Lower leg skin (tissue), 4 donors: Measurements from ENCODE around the gene ACTG1. TPM values are rescaled to one million over a fixed set of nuclear protein-coding genes. Genes with fewer than 3 reads are reported as not detected.
A peak's percentile ranks its signal among the peaks of the same experiment; 100 is the strongest.

Experiments used
- DNase-seq, 2 donors: peaks; one replicate each; pipeline ENCODE4 v3.0.0-alpha.2; 2019; ENCODE audit warnings: low spot score in 2 of 2
- H3K4me3 ChIP-seq: fragments of 200-600 bp; sonication (generic); 2 replicates; pipeline ENCODE4 v1.5.1; 2017; ENCODE audit warnings: mild to moderate bottlenecking, low read depth; ENCODE audit not compliant: poor library complexity, severe bottlenecking
- POLR2A ChIP-seq, 2 donors: fragments of 450-650 bp; IDR thresholded peaks; one replicate each; pipeline ENCODE4 v1.6.1; 2016 to 2017; ENCODE audit warnings: antibody characterized with exemption in 2 of 2, mild to moderate bottlenecking in 1 of 2, moderate library complexity in 1 of 2
- WGBS, 2 donors: methylation state at CpG; one replicate each; pipeline ENCODE4 v1.1.5; 2018; 5-methylcytosine and 5-hydroxymethylcytosine counted together
- intact Hi-C: fragments of 100-400 bp; cut with DNase I; formaldehyde crosslinking; loops from one replicate; pipeline ENCODE4 v1.15.0; 2023; ENCODE audit warnings: low total_unique reads
- total RNA-seq, 4 donors: library from RNA; depleted of rRNA; stranded (reverse); fragments of >200 nt; gene quantifications; one replicate each; pipeline ENCODE4 v1.1.0, GENCODE V29; 2016
- TF ChIP-seq, protein P1 (sequence below), 3 donors: fragments of 450-650 bp; IDR thresholded peaks; one replicate each; pipeline ENCODE4 v1.5.1; 2016; ENCODE audit warnings: antibody characterized with exemption in 3 of 3, mild to moderate bottlenecking in 3 of 3, moderate library complexity in 2 of 3

Gene ACTG1
- total RNA-seq, 4 donors from 2014 or later = 3,349 to 4,521 (median 4,085) TPM

DNA sequence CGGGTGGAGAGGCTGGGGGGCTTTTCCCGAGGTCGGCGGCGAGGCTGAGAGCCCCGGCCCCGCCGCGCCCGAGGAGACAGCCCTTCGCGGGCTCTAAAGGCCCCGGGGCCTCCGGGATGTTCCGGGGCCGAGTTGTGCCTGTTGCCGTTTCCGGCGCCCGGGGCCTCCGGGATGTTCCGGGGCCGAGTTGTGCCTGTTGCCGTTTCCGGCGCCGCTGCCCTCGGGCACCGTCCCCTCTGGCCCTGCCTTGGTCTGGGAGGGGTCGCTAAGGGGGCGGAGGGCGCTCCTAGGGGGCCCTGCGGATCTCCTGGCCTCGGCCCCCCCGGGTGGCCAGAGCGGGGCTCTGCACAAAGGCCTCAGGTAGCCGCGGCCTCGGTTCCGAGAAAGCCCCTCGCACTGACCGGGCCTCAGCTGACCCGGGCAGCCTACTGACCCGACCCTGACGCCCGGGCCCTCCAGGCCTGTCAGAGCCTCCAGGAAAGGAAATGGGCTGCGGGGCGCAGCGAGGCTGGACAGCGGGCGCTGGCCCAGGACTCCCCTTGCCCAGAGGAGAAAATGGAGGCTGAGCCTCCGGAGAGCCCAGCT lies 24.2 kb downstream of the ACTG1 start:
- TF ChIP-seq POLR2A (IDR thresholded peaks at IDR 0.05) = no peak
- TF ChIP-seq, protein P1, sequence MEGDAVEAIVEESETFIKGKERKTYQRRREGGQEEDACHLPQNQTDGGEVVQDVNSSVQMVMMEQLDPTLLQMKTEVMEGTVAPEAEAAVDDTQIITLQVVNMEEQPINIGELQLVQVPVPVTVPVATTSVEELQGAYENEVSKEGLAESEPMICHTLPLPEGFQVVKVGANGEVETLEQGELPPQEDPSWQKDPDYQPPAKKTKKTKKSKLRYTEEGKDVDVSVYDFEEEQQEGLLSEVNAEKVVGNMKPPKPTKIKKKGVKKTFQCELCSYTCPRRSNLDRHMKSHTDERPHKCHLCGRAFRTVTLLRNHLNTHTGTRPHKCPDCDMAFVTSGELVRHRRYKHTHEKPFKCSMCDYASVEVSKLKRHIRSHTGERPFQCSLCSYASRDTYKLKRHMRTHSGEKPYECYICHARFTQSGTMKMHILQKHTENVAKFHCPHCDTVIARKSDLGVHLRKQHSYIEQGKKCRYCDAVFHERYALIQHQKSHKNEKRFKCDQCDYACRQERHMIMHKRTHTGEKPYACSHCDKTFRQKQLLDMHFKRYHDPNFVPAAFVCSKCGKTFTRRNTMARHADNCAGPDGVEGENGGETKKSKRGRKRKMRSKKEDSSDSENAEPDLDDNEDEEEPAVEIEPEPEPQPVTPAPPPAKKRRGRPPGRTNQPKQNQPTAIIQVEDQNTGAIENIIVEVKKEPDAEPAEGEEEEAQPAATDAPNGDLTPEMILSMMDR (IDR thresholded peaks at IDR 0.05) = no peak
- 30 to 83% methylated on average over 5 to 22 of the region's 52 CpGs for WGBS, 2 donors
- DNase-seq = no peak
- H3K4me3 ChIP-seq = peak overlapping the region; percentile 41
- intact Hi-C loops = loop anchor here (10.0 kb wide), 1 partner anchor 194 kb away; the partner anchor contains the start of gene SLC38A10

DNA sequence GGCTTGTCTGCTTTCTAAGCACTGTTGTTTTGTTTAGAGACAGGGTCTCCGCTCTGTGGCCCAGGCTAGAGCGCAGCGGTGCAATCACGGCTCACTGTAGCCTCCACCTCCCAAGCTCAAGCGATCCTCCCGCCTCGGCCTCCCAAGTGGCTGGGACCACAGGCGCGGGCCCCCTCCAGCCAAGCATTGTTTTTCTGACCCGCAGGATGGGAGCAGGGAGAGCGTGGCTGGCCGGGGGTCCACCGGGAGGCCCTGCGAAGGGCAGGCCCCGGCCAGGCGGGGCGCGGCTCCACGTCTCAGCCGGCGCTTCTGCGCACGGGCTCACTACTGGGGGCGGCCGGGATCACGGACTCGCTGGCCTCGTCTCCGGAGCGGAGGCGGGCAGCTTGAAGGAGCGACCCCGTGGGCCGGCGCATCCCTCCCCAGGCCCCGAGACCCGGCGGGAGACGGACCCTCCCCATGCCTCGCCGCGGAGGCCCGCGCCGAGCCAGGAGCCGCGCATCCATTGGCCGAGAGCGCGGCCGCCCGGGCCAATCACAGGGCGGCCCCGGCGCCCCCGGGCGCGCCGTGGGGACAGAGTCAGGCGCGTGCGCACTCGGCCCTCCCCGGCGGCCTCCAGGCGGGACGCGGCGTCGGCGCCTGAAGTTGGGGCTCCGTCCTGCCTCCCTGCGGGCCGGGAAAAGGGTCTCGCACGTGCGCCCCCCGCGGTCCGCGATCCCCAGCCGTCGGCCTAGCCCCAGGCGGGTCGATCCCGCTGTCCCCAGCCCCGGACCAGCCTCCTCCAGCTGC lies 24.9 kb downstream of the ACTG1 start:
- peak in 1 of 2 donors; percentile 93 for DNase-seq
- intact Hi-C loops = loop anchor here (10.0 kb wide), 1 partner anchor 193 kb away; the partner anchor contains the start of gene SLC38A10
- 23 to 26% methylated on average over 26 to 41 of the region's 87 CpGs for WGBS, 2 donors
- TF ChIP-seq POLR2A (IDR thresholded peaks at IDR 0.05) = no peak
- TF ChIP-seq, protein P1 (IDR thresholded peaks at IDR 0.05) = no peak
- peak overlapping the region; percentile 41 for H3K4me3 ChIP-seq

DNA sequence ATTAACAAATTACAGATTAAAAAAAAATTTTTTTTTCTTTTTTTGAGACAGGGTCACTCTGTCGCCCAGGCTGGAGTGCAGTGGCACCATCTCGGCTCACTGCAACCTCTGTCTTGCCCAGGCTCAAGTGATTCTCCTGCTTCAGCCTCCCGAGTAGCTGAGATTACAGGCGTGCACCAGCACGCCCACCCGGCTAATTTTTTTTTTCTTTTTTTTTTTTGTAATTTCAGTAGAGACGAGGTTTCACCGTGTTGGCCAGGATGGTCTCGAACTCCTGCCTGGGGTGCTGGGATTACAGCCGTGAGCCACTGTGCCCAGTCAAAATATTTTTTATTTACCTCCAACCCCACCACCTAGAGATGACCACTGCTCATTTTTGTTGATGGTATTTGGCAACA lies 25.5 kb downstream of the ACTG1 start:
- 60 to 62% methylated on average over 10 of the region's 10 CpGs for WGBS, 2 donors
- intact Hi-C loops = loop anchor here (10.0 kb wide), 1 partner anchor 192 kb away; the partner anchor contains the start of gene SLC38A10
- TF ChIP-seq, protein P1 (IDR thresholded peaks at IDR 0.05) = no peak
- TF ChIP-seq POLR2A (IDR thresholded peaks at IDR 0.05) = no peak
- no peak for DNase-seq
- H3K4me3 ChIP-seq = no peak overlapping the region

DNA sequence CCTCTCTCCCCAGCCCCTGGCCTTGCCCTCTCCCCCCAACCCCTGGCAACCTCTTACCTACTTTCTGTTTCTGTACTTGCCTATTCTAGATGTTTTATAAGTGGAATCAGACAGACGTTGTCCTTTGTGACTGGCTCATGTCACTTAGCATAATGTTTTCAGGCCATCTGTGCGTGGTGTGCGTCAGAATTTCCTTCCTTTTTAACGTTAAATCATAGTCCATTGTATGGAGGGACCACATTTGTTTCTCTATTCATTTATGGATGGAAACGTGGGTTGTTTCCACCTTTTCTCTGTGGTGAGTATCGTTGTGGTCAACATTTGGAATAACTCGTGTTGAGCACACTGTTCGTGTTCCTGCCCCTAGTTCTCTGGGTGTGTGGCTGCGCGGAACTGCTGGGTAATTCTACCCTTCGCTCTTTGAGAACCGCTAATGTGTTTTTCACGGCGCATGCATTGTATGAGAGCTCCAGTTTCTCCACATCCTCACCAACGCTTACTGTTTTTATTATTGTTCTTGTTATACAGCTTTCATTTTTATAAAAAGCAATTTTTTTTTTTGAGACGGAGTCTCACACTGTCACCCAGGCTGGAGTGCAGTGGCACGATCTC lies 26.3 kb downstream of the ACTG1 start:
- intact Hi-C loops = loop anchor here (10.0 kb wide), 1 partner anchor 192 kb away; the partner anchor contains the start of gene SLC38A10
- H3K4me3 ChIP-seq = no peak overlapping the region
- 75% methylated on average over 17 of the region's 17 CpGs for WGBS, 2 donors
- no peak for DNase-seq
- TF ChIP-seq, protein P1 (IDR thresholded peaks at IDR 0.05) = no peak
- TF ChIP-seq POLR2A (IDR thresholded peaks at IDR 0.05) = no peak

DNA sequence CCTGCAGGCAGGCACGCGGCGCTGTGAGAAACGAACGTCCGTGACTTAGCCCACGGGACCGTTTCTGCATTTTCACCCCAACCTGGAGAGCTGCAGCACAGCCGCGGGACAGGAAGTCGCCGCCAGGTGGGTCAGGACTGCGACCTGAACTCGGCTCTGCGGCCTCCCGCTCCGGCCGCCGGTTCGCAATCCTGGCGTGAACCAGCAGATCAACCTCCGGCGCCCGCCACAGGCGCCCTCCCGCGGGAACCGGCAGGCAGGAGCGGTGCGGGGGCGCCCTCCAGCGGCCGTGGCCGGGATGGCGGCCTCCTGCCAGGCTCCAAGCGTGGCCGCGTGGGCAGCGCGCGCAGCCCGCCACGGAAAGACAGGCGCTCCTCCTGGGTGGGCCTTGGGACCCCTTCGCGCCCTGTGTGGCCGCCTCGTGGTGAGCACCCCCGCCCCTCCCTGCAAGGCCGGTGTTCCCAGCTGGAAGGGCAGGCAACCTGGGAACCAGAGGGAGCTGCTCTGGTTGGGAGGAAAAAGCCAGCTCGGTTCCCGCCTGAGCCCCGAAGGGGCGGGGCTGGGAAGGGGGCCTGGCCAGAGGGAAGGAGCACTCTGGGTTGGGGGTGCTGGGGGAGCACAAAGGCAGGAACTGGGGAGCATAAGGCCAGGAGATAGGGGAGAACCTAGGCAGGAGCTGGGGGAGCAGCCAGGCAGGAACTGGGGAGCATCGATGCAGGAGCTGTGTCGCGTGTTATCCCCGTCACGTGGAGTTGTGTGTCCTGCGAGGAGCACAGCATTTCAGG lies 28.2 kb downstream of the ACTG1 start:
- WGBS, 2 donors = 8 to 9% methylated on average over 27 to 31 of the region's 60 CpGs
- intact Hi-C loops = loop anchor here (2.0 to 10.0 kb wide), 2 partner anchors 190 to 232 kb away; partner anchors contain the start of gene SLC38A10
- DNase-seq = peak; percentile 75 to 96
- no peak overlapping the region for H3K4me3 ChIP-seq
- TF ChIP-seq, protein P1 (IDR thresholded peaks at IDR 0.05) = peak in 2 of 3 donors; percentile 70 to 86
- no peak for TF ChIP-seq POLR2A (IDR thresholded peaks at IDR 0.05)
